Measurements from ENCODE around the gene LIPK. TPM values are rescaled to one million over a fixed set of nuclear protein-coding genes. Genes with fewer than 3 reads are reported as not detected.
"Not testable (repeated sequence)": the region's sequence is repeated elsewhere in the genome, so short reads cannot be mapped to it uniquely, and the experiment has no call there.

LIPK gene
- total RNA-seq, 2 donors from 2014 or later = not detected

GRCh38 chr10:88733215-88733614 lies 27.2 kb downstream of the LIPK start:
- no peaks in the 10 kb centered on the region for H3K36me3 Mint-ChIP-seq (ENCODE audit: low read depth)
- DNase-seq (no peak), ATAC-seq (peak; percentile 21)
- H3K27ac Mint-ChIP-seq = peak overlapping the region; percentile 47
- peaks cover 10% of the 10 kb centered on the region for H3K27me3 Mint-ChIP-seq
- H3K9me3 ChIP-seq (ENCODE audit: control insufficient read depth, low read length, poor library complexity, severe bottlenecking) = no peaks in the 10 kb centered on the region
- H3K4me3 Mint-ChIP-seq = peak overlapping the region; percentile 13
- H3K4me1 Mint-ChIP-seq = peaks cover 8% of the 10 kb centered on the region

- H3K27ac Mint-ChIP-seq = no peak overlapping the region
- H3K9me3 ChIP-seq (ENCODE audit: control insufficient read depth, low read length, poor library complexity, severe bottlenecking) = no peaks in the 10 kb centered on the region
- peaks cover 22% of the 10 kb centered on the region for H3K27me3 Mint-ChIP-seq
- H3K4me1 Mint-ChIP-seq = peaks cover 8% of the 10 kb centered on the region
- no peak overlapping the region for H3K4me3 Mint-ChIP-seq
- peaks cover 2% of the 10 kb centered on the region for H3K36me3 Mint-ChIP-seq (ENCODE audit: low read depth)
- no peak for ATAC-seq
- DNase-seq = no peak
These were observed 29.6 kb downstream of the LIPK start for GRCh38 chr10:88735661-88736060.

GRCh38 chr10:88741921-88742320 lies 35.9 kb downstream of the LIPK start:
- H3K4me1 Mint-ChIP-seq; DNase-seq; H3K4me3 Mint-ChIP-seq; H3K9me3 ChIP-seq (ENCODE audit: control insufficient read depth, low read length, poor library complexity, severe bottlenecking); H3K27ac Mint-ChIP-seq; H3K36me3 Mint-ChIP-seq (ENCODE audit: low read depth); ATAC-seq: not testable (repeated sequence)
- H3K27me3 Mint-ChIP-seq = peaks cover 42% of the 10 kb centered on the region

GRCh38 chr10:88742448-88742847 lies 36.4 kb downstream of the LIPK start:
- peaks cover 41% of the 10 kb centered on the region for H3K27me3 Mint-ChIP-seq

GRCh38 chr10:88744002-88744401 lies 38.0 kb downstream of the LIPK start:
- H3K9me3 ChIP-seq (ENCODE audit: control insufficient read depth, low read length, poor library complexity, severe bottlenecking) = no peaks in the 10 kb centered on the region
- H3K4me3 Mint-ChIP-seq = no peak overlapping the region
- no peak overlapping the region for H3K27ac Mint-ChIP-seq
- DNase-seq (no peak), ATAC-seq (no peak)
- no peaks in the 10 kb centered on the region for H3K4me1 Mint-ChIP-seq
- peaks cover 25% of the 10 kb centered on the region for H3K27me3 Mint-ChIP-seq
- H3K36me3 Mint-ChIP-seq (ENCODE audit: low read depth) = peaks cover 2% of the 10 kb centered on the region

More at GRCh38 chr10:88742448-88742847, 36.4 kb downstream of the LIPK start:
- H3K4me1 Mint-ChIP-seq = no peaks in the 10 kb centered on the region
- H3K36me3 Mint-ChIP-seq (ENCODE audit: low read depth) = peaks cover 2% of the 10 kb centered on the region
- no peak overlapping the region for H3K4me3 Mint-ChIP-seq
- H3K27ac Mint-ChIP-seq = no peak overlapping the region
- ATAC-seq = no peak
- no peak for DNase-seq
- no peaks in the 10 kb centered on the region for H3K9me3 ChIP-seq (ENCODE audit: control insufficient read depth, low read length, poor library complexity, severe bottlenecking)

- H3K27ac Mint-ChIP-seq = no peak overlapping the region
- DNase-seq (no peak), ATAC-seq (no peak)
- no peak overlapping the region for H3K4me3 Mint-ChIP-seq
- H3K27me3 Mint-ChIP-seq = peaks cover 20% of the 10 kb centered on the region
- H3K36me3 Mint-ChIP-seq (ENCODE audit: low read depth) = no peaks in the 10 kb centered on the region
- no peaks in the 10 kb centered on the region for H3K4me1 Mint-ChIP-seq
- no peaks in the 10 kb centered on the region for H3K9me3 ChIP-seq (ENCODE audit: control insufficient read depth, low read length, poor library complexity, severe bottlenecking)
These were observed 39.6 kb downstream of the LIPK start for GRCh38 chr10:88745633-88746032.

GRCh38 chr10:88754287-88754686 lies 48.2 kb downstream of the LIPK start:
- H3K27ac Mint-ChIP-seq = no peak overlapping the region
- ATAC-seq (no peak), DNase-seq (no peak)
- H3K9me3 ChIP-seq (ENCODE audit: control insufficient read depth, low read length, poor library complexity, severe bottlenecking) = no peaks in the 10 kb centered on the region
- H3K4me1 Mint-ChIP-seq = peaks cover 6% of the 10 kb centered on the region
- H3K4me3 Mint-ChIP-seq = no peak overlapping the region
- no peaks in the 10 kb centered on the region for H3K36me3 Mint-ChIP-seq (ENCODE audit: low read depth)
- peaks cover 6% of the 10 kb centered on the region for H3K27me3 Mint-ChIP-seq

GRCh38 chr10:88755753-88756152 lies 49.7 kb downstream of the LIPK start:
- no peak for ATAC-seq
- Mint-ChIP-seq H3K27ac (no peak overlapping the region), H3K4me1 (peaks cover 10% of the 10 kb centered on the region), H3K36me3 (ENCODE audit: low read depth) (no peaks in the 10 kb centered on the region), H3K27me3 (peaks cover 6% of the 10 kb centered on the region), H3K4me3 (no peak overlapping the region)
- no peak for DNase-seq
- no peaks in the 10 kb centered on the region for H3K9me3 ChIP-seq (ENCODE audit: control insufficient read depth, low read length, poor library complexity, severe bottlenecking)

- H3K27ac Mint-ChIP-seq = no peak overlapping the region
- peaks cover 10% of the 10 kb centered on the region for H3K4me1 Mint-ChIP-seq
- DNase-seq (no peak), ATAC-seq (no peak)
- no peaks in the 10 kb centered on the region for H3K36me3 Mint-ChIP-seq (ENCODE audit: low read depth)
- H3K4me3 Mint-ChIP-seq = no peak overlapping the region
- peaks cover 6% of the 10 kb centered on the region for H3K27me3 Mint-ChIP-seq
- H3K9me3 ChIP-seq (ENCODE audit: control insufficient read depth, low read length, poor library complexity, severe bottlenecking) = no peaks in the 10 kb centered on the region
These were observed 50.6 kb downstream of the LIPK start for GRCh38 chr10:88756660-88757059.

- H3K9me3 ChIP-seq (ENCODE audit: control insufficient read depth, low read length, poor library complexity, severe bottlenecking) = no peaks in the 10 kb centered on the region
- ATAC-seq (peak; percentile 50), DNase-seq (no peak)
- no peaks in the 10 kb centered on the region for H3K36me3 Mint-ChIP-seq (ENCODE audit: low read depth)
- H3K4me1 Mint-ChIP-seq = peaks cover 10% of the 10 kb centered on the region
- H3K4me3 Mint-ChIP-seq = no peak within 1 kb of the TSS
- peaks cover 11% of the 10 kb centered on the region for H3K27me3 Mint-ChIP-seq
- no peak within 1 kb of the TSS for H3K27ac Mint-ChIP-seq
These were observed 53.5 kb downstream of the LIPK start, which contains the start of gene LIPN for GRCh38 chr10:88759366-88760101. TSS of gene LIPN (plus strand) at chr10:88760020. CDS start at chr10:88761406, 1,386 bp downstream.

- Mint-ChIP-seq H3K27ac (no peak overlapping the region), H3K4me1 (peaks cover 4% of the 10 kb centered on the region), H3K4me3 (no peak overlapping the region), H3K36me3 (ENCODE audit: low read depth) (no peaks in the 10 kb centered on the region), H3K27me3 (peaks cover 13% of the 10 kb centered on the region)
- DNase-seq = no peak
- ATAC-seq = no peak
- no peaks in the 10 kb centered on the region for H3K9me3 ChIP-seq (ENCODE audit: control insufficient read depth, low read length, poor library complexity, severe bottlenecking)
These were observed 56.9 kb downstream of the LIPK start for GRCh38 chr10:88762906-88763305.

GRCh38 chr10:88763441-88763840 lies 57.4 kb downstream of the LIPK start:
- Mint-ChIP-seq H3K36me3 (ENCODE audit: low read depth) (no peaks in the 10 kb centered on the region), H3K27me3 (peaks cover 13% of the 10 kb centered on the region), H3K4me3 (no peak overlapping the region), H3K27ac (no peak overlapping the region), H3K4me1 (peaks cover 4% of the 10 kb centered on the region)
- no peaks in the 10 kb centered on the region for H3K9me3 ChIP-seq (ENCODE audit: control insufficient read depth, low read length, poor library complexity, severe bottlenecking)
- no peak for DNase-seq
- no peak for ATAC-seq

- Mint-ChIP-seq H3K27ac (no peak overlapping the region), H3K27me3 (peaks cover 13% of the 10 kb centered on the region), H3K4me3 (no peak overlapping the region), H3K4me1 (peaks cover 4% of the 10 kb centered on the region), H3K36me3 (ENCODE audit: low read depth) (no peaks in the 10 kb centered on the region)
- no peak for ATAC-seq
- H3K9me3 ChIP-seq (ENCODE audit: control insufficient read depth, low read length, poor library complexity, severe bottlenecking) = no peaks in the 10 kb centered on the region
- DNase-seq = no peak
These were observed 58.1 kb downstream of the LIPK start for GRCh38 chr10:88764110-88764509.

- Mint-ChIP-seq H3K4me3 (no peak overlapping the region), H3K36me3 (ENCODE audit: low read depth) (no peaks in the 10 kb centered on the region), H3K4me1 (no peaks in the 10 kb centered on the region), H3K27ac (no peak overlapping the region), H3K27me3 (peaks cover 17% of the 10 kb centered on the region)
- ATAC-seq (no peak), DNase-seq (no peak)
- no peaks in the 10 kb centered on the region for H3K9me3 ChIP-seq (ENCODE audit: control insufficient read depth, low read length, poor library complexity, severe bottlenecking)
These were observed 59.8 kb downstream of the LIPK start for GRCh38 chr10:88765816-88766215.
